Mammary epithelial cell (primary cell): ENCODE measurements around the gene TTC7B.

Experiments
- CTCF ChIP-seq, 2 donors: IDR thresholded peaks in 1 of 2; conservative IDR thresholded peaks in 1 of 2; 2 replicates each; pipeline ENCODE4 v1.5.1; 2011 to 2012; ENCODE audit warnings: inconsistent platforms in 2 of 2, low read length in 2 of 2, mild to moderate bottlenecking in 2 of 2, control low read depth in 1 of 2, low read depth in 1 of 2; ENCODE audit not compliant: insufficient read depth in 1 of 2; ENCODE audit errors: extremely low read depth in 1 of 2
- EZH2 ChIP-seq: IDR thresholded peaks from 2 replicates; pipeline ENCODE4 v1.6.1; 2012; ENCODE audit warnings: low read length, inconsistent platforms, borderline replicate concordance

- no peak for TF ChIP-seq CTCF (conservative IDR thresholded peaks at IDR 0.05 in 1 of 2, IDR thresholded peaks at IDR 0.05 in 1 of 2; ENCODE audit: extremely low read depth in 1 of 2, insufficient read depth in 1 of 2, low read depth in 1 of 2, low read length in 2 of 2)
- no peak for TF ChIP-seq EZH2
Observed at GRCh38 chr14:90831821-90832220, 15.6 kb upstream of the TTC7B start.
